Measurements from ENCODE around the gene ENTPD1.

The ENTPD1 gene, protein sequence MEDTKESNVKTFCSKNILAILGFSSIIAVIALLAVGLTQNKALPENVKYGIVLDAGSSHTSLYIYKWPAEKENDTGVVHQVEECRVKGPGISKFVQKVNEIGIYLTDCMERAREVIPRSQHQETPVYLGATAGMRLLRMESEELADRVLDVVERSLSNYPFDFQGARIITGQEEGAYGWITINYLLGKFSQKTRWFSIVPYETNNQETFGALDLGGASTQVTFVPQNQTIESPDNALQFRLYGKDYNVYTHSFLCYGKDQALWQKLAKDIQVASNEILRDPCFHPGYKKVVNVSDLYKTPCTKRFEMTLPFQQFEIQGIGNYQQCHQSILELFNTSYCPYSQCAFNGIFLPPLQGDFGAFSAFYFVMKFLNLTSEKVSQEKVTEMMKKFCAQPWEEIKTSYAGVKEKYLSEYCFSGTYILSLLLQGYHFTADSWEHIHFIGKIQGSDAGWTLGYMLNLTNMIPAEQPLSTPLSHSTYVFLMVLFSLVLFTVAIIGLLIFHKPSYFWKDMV

DNA sequence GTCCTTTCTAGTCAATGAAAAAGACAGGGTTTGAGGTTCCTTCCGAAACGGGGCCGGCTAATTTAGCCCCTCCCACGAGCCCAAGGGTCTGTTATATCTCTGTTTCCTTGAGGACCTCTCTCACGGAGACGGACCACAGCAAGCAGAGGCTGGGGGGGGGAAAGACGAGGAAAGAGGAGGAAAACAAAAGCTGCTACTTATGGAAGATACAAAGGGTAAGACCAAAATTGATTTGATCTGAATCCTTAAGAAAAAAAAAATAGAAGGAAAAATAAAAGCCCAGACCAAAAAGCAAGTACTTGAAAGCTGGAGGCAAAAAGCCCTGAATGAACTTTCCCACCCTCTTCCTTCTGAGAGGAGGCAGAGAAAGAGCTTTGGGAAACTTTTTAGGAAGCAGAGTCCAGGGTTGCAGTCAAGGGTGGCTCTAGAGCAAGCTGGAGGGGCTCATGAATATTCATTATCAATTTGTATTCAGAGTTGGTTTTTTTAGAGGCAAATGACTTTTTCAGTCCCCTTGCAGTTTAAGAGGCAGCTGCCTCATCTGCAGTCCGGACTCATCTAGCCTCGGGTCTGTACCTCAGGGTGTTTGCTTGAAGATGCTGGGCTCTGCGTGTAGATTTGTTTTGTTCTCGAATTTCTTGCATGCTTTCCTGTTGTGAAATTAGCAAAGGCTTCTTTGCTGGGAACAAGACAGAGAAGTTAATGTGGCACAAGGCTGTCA, at the start of gene ENTPD1:
Gene ENTPD1 (plus strand): TSS at position 123 of the 721 bp plus-strand sequence. CDS start 77 bp downstream, at position 200.
- TF ChIP-seq, protein P1, sequence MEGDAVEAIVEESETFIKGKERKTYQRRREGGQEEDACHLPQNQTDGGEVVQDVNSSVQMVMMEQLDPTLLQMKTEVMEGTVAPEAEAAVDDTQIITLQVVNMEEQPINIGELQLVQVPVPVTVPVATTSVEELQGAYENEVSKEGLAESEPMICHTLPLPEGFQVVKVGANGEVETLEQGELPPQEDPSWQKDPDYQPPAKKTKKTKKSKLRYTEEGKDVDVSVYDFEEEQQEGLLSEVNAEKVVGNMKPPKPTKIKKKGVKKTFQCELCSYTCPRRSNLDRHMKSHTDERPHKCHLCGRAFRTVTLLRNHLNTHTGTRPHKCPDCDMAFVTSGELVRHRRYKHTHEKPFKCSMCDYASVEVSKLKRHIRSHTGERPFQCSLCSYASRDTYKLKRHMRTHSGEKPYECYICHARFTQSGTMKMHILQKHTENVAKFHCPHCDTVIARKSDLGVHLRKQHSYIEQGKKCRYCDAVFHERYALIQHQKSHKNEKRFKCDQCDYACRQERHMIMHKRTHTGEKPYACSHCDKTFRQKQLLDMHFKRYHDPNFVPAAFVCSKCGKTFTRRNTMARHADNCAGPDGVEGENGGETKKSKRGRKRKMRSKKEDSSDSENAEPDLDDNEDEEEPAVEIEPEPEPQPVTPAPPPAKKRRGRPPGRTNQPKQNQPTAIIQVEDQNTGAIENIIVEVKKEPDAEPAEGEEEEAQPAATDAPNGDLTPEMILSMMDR (conservative IDR thresholded peaks at IDR 0.05; ENCODE audit: low read depth, low read length): no peak
- Histone ChIP-seq H3K9ac (no peak within 1 kb of the TSS), H3K4me3 (IDR thresholded peaks at IDR 0.05; ENCODE audit: insufficient read depth, low read depth, low read length) (no peak within 1 kb of the TSS), H2AFZ (ENCODE audit: low read depth) (no peak within 1 kb of the TSS), H4K20me1 (ENCODE audit: insufficient read depth) (no peaks in the 10 kb centered on the region), H3K36me3 (ENCODE audit: insufficient read depth) (no peaks in the 10 kb centered on the region), H3K4me1 (ENCODE audit: low read depth, poor library complexity, severe bottlenecking) (peaks cover 4% of the 10 kb centered on the region), H3K79me2 (ENCODE audit: insufficient read depth, low read depth) (no peaks in the 10 kb centered on the region), H3K27ac (no peak within 1 kb of the TSS), H3K27me3 (ENCODE audit: insufficient read depth, low read depth) (no peaks in the 10 kb centered on the region), H3K4me2 (no peak within 1 kb of the TSS)

DNA sequence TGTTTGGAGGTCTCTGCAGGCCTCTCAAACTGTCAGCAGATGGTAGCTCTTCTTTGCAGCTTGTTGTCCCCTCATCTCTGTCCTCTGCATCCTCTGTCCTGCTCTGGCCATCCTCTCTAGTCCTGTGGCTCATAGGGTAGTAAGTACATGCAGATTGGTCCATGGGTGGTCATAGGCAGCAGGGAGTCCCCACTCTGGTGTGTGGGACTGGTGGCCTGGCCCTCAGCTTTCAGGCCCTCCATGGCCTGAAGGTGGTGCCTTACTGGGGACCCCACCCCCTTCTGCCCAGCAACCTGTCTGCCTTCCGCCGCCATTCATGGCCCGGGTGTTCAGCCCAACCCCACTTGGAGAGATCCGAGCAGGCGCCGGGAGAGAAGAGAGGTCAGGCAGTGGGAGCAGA, 49.4 kb upstream of the ENTPD1 start:
- TF ChIP-seq, protein P1 (conservative IDR thresholded peaks at IDR 0.05; ENCODE audit: low read depth, low read length): no peak
- H2AFZ ChIP-seq (ENCODE audit: low read depth): no peak overlapping the region
- H3K79me2 ChIP-seq (ENCODE audit: insufficient read depth, low read depth): no peaks in the 10 kb centered on the region
- H3K4me2 ChIP-seq: no peak overlapping the region
- H3K36me3 ChIP-seq (ENCODE audit: insufficient read depth): no peaks in the 10 kb centered on the region
- H3K9ac ChIP-seq: no peak overlapping the region
- H3K27me3 ChIP-seq (ENCODE audit: insufficient read depth, low read depth): no peaks in the 10 kb centered on the region
- H3K4me1 ChIP-seq (ENCODE audit: low read depth, poor library complexity, severe bottlenecking): no peaks in the 10 kb centered on the region
- H3K4me3 ChIP-seq (IDR thresholded peaks at IDR 0.05; ENCODE audit: insufficient read depth, low read depth, low read length): no peak overlapping the region
- no peak overlapping the region for H3K27ac ChIP-seq
- H4K20me1 ChIP-seq (ENCODE audit: insufficient read depth): no peaks in the 10 kb centered on the region

DNA sequence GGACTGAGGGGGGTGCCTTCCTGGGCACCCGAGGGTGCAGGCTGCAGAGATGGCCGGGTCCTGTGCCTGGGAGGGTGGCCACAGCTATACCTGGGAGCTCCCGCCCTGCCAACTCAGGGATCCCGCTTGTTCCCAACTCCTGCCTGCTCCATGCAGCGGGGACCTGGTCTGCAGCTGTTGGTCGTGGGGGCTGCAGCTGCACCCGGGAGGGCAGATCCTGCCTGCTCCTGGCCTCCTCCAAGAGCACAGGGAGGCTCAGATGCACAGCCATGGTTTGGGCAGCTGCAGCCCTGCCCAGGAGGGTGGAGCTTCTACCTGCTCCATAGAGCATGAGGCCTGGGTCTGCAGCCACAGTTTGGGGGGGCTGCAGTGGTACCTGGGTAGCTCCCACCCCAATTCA, 49.0 kb upstream of the ENTPD1 start:
- TF ChIP-seq, protein P1 (conservative IDR thresholded peaks at IDR 0.05; ENCODE audit: low read depth, low read length): no peak
- Histone ChIP-seq H3K4me1 (ENCODE audit: low read depth, poor library complexity, severe bottlenecking) (no peaks in the 10 kb centered on the region), H3K79me2 (ENCODE audit: insufficient read depth, low read depth) (no peaks in the 10 kb centered on the region), H3K4me3 (IDR thresholded peaks at IDR 0.05; ENCODE audit: insufficient read depth, low read depth, low read length) (no peak overlapping the region), H2AFZ (ENCODE audit: low read depth) (no peak overlapping the region), H3K27me3 (ENCODE audit: insufficient read depth, low read depth) (no peaks in the 10 kb centered on the region), H3K27ac (no peak overlapping the region), H3K36me3 (ENCODE audit: insufficient read depth) (no peaks in the 10 kb centered on the region), H3K9ac (no peak overlapping the region), H4K20me1 (ENCODE audit: insufficient read depth) (no peaks in the 10 kb centered on the region), H3K4me2 (no peak overlapping the region)

DNA sequence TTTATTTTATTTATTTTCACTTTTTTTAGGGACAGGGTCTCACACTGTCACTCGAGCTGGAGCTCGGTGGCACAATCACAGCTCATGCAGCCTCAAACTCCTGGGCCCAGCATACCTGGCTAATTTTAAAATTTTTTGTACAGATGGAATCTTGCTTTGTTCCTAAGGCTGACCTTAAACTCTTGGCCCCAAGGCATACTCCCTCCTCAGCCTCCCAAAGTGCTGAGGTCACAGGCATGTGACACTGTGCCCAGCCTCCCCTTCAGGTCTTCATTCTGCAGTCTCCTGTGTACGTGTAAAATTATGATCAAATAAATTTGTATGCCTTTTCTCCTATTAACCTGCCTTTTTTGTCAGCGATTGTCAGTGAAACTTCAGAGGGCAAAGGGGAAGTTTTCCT, 44.5 kb upstream of the ENTPD1 start:
- Histone ChIP-seq H2AFZ (ENCODE audit: low read depth) (no peak overlapping the region), H3K4me1 (ENCODE audit: low read depth, poor library complexity, severe bottlenecking) (no peaks in the 10 kb centered on the region), H3K36me3 (ENCODE audit: insufficient read depth) (no peaks in the 10 kb centered on the region), H3K79me2 (ENCODE audit: insufficient read depth, low read depth) (no peaks in the 10 kb centered on the region), H4K20me1 (ENCODE audit: insufficient read depth) (no peaks in the 10 kb centered on the region), H3K4me3 (IDR thresholded peaks at IDR 0.05; ENCODE audit: insufficient read depth, low read depth, low read length) (no peak overlapping the region), H3K27ac (no peak overlapping the region), H3K4me2 (no peak overlapping the region), H3K9ac (no peak overlapping the region), H3K27me3 (ENCODE audit: insufficient read depth, low read depth) (no peaks in the 10 kb centered on the region)
- TF ChIP-seq, protein P1 (conservative IDR thresholded peaks at IDR 0.05; ENCODE audit: low read depth, low read length): no peak
